Measurements from ENCODE around the gene WDR62. TPM values are rescaled to one million over a fixed set of nuclear protein-coding genes. Genes with fewer than 3 reads are reported as not detected.
A peak's percentile ranks its signal among the peaks of the same experiment; 100 is the strongest.

Gene WDR62
- total RNA-seq, 1 donor: 1.4 TPM

- Histone ChIP-seq H3K4me2 (ENCODE audit: insufficient read depth, low read length) (no peak overlapping the region), H3K79me2 (ENCODE audit: insufficient read depth, low read length) (peaks cover 20% of the 10 kb centered on the region), H3K27me3 (ENCODE audit: insufficient read depth, low read length) (no peaks in the 10 kb centered on the region), H3K27ac (ENCODE audit: low read depth, low read length) (no peak overlapping the region), H3K4me3 (ENCODE audit: insufficient read depth, low read length) (no peak overlapping the region), H2AFZ (ENCODE audit: low read length) (no peak overlapping the region), H3K36me3 (ENCODE audit: insufficient read depth, low read length) (no peaks in the 10 kb centered on the region), H3K9me3 (ENCODE audit: low read depth, low read length) (no peaks in the 10 kb centered on the region), H3K4me1 (ENCODE audit: insufficient read depth, low read length) (peaks cover 18% of the 10 kb centered on the region), H4K20me1 (ENCODE audit: insufficient read depth, low read length) (no peaks in the 10 kb centered on the region)
- TF ChIP-seq, protein P1, sequence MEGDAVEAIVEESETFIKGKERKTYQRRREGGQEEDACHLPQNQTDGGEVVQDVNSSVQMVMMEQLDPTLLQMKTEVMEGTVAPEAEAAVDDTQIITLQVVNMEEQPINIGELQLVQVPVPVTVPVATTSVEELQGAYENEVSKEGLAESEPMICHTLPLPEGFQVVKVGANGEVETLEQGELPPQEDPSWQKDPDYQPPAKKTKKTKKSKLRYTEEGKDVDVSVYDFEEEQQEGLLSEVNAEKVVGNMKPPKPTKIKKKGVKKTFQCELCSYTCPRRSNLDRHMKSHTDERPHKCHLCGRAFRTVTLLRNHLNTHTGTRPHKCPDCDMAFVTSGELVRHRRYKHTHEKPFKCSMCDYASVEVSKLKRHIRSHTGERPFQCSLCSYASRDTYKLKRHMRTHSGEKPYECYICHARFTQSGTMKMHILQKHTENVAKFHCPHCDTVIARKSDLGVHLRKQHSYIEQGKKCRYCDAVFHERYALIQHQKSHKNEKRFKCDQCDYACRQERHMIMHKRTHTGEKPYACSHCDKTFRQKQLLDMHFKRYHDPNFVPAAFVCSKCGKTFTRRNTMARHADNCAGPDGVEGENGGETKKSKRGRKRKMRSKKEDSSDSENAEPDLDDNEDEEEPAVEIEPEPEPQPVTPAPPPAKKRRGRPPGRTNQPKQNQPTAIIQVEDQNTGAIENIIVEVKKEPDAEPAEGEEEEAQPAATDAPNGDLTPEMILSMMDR (IDR thresholded peaks at IDR 0.05; ENCODE audit: extremely low read depth, low read depth, low read length): no peak
- no peak for DNase-seq (ENCODE audit: insufficient read length, low spot score, missing footprints)
These were observed 3.1 kb upstream of the WDR62 start for GRCh38 chr19:36051637-36052036.

DNA sequence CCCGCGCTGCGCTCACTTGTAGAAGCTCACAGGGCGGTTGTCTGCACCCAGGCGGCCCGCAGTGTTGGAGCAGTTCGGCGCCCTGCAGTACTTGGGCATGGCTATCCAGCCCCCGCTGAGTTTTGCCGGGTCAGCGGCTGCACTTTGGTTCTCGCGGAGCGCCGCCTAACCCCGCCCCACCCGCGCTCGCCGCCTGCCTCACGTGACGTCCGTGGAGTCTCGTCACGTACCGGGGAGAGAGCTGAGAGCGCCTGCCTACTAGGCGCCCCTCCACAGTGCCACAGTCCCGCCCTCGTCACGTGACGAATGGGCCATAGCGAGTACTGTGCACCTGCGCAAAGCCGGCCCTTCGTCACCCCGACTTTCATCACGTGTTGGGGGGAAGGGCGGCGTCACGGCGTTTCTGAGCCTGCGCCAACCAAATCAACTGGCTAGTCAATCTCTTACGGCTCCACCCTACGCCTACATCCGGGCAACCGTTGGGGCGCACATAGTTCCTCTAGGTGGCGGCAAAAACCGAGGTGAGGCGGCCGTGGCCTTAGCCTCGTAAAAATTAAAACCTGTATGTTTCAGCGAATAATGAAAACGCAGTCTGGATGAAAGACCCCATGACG, 471 bp upstream of the WDR62 start, which contains the start of gene THAP8:
Gene THAP8, minus strand, starts transcription at position 167 of the 614 bp plus-strand sequence. Its CDS starts 68 bp downstream, at position 99.
- Histone ChIP-seq H3K4me1 (ENCODE audit: insufficient read depth, low read length) (peaks cover 18% of the 10 kb centered on the region), H3K79me2 (ENCODE audit: insufficient read depth, low read length) (peaks cover 38% of the 10 kb centered on the region), H3K4me3 (ENCODE audit: insufficient read depth, low read length) (peak within 1 kb of the TSS; percentile 78), H3K27ac (ENCODE audit: low read depth, low read length) (peak within 1 kb of the TSS; percentile 97), H3K36me3 (ENCODE audit: insufficient read depth, low read length) (peaks cover 7% of the 10 kb centered on the region), H3K9me3 (ENCODE audit: low read depth, low read length) (no peaks in the 10 kb centered on the region), H4K20me1 (ENCODE audit: insufficient read depth, low read length) (no peaks in the 10 kb centered on the region), H2AFZ (ENCODE audit: low read length) (peak within 1 kb of the TSS; percentile 97), H3K4me2 (ENCODE audit: insufficient read depth, low read length) (peak within 1 kb of the TSS; percentile 83), H3K27me3 (ENCODE audit: insufficient read depth, low read length) (no peaks in the 10 kb centered on the region)
- TF ChIP-seq, protein P1 (IDR thresholded peaks at IDR 0.05; ENCODE audit: extremely low read depth, low read depth, low read length): peak; percentile 55
- DNase-seq (ENCODE audit: insufficient read length, low spot score, missing footprints): peak; percentile 99

GRCh38 chr19:36058481-36059179, 3.9 kb downstream of the WDR62 start:
- Histone ChIP-seq H3K36me3 (ENCODE audit: insufficient read depth, low read length) (peaks cover 14% of the 10 kb centered on the region), H3K4me1 (ENCODE audit: insufficient read depth, low read length) (peaks cover 13% of the 10 kb centered on the region), H3K4me2 (ENCODE audit: insufficient read depth, low read length) (no peak overlapping the region), H4K20me1 (ENCODE audit: insufficient read depth, low read length) (no peaks in the 10 kb centered on the region), H3K27me3 (ENCODE audit: insufficient read depth, low read length) (no peaks in the 10 kb centered on the region), H2AFZ (ENCODE audit: low read length) (peak overlapping the region; percentile 35), H3K79me2 (ENCODE audit: insufficient read depth, low read length) (peaks cover 37% of the 10 kb centered on the region), H3K4me3 (ENCODE audit: insufficient read depth, low read length) (no peak overlapping the region), H3K27ac (ENCODE audit: low read depth, low read length) (no peak overlapping the region), H3K9me3 (ENCODE audit: low read depth, low read length) (no peaks in the 10 kb centered on the region)
- TF ChIP-seq, protein P1 (IDR thresholded peaks at IDR 0.05; ENCODE audit: extremely low read depth, low read depth, low read length): no peak
- no peak for DNase-seq (ENCODE audit: insufficient read length, low spot score, missing footprints)
